ENCODE data around the gene DAPK2.
A peak's percentile ranks its signal among the peaks of the same experiment; 100 is the strongest.

Gene DAPK2

DNA sequence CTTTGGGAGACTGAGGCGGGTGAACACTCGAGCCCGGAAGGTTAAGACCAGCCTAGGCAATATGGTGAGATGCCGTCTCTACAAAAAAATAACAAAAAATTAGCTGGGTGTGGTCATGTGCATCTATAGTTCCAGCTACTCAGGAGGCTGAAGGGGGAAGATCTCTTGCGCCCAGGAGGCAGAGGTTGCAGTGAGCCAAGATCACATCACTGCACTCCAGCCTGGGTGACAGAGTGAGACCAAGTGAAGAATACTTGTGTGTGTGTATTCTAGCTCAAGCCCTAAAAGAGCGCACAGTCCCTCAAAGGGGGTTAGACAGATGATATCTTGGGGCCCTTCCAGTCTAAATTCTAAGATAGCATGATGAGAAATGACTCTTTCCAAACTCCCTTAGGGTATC is 23.7 kb downstream of the DAPK2 start:
- no peak for DNase-seq

DNA sequence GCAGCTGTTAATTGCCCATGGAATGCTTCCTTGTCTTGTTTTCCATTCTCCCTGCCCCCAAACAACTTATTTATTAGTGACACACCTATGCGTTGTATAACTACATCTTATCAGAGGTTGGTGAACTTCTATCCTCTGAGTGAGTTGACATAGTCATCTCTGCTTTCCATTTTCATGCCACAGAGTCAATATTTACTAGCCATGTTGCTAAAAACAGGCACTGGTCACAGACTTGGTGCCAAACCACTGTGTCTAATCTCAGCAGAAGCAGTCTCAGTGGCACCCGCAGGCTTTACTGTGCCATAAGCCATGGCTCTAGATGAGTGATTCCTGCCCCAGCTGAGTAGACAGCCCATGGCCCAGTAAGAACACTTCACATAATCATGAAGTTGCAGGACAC is 26.5 kb downstream of the DAPK2 start:
- DNase-seq: no peak

DNA sequence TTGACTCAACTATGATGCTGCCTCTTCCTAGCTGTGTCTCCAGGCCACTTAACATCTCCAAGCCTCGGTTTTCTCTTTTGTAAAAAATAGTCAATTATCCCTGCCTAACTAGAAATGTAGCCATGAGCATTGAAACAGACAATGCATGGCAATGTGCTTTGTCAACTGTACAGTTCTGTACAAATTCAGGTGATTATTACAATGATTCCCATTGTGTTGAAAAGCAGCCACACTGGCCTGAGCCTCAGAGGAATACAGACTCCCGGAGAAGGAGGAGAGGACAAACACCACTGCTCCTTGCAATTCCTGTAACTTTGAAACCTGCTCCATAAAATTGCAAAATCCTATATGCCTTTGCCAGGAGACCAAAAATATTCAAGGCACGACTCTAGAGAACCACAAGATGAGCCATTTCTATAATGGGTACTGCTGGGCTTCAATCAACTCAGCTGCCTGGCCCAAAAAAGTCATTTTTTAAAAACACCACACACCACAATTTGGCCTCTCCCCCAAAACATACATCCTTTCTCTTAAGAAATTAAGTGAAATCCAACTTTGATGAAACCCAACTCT is 28.6 kb downstream of the DAPK2 start:
- DNase-seq: no peak

DNA sequence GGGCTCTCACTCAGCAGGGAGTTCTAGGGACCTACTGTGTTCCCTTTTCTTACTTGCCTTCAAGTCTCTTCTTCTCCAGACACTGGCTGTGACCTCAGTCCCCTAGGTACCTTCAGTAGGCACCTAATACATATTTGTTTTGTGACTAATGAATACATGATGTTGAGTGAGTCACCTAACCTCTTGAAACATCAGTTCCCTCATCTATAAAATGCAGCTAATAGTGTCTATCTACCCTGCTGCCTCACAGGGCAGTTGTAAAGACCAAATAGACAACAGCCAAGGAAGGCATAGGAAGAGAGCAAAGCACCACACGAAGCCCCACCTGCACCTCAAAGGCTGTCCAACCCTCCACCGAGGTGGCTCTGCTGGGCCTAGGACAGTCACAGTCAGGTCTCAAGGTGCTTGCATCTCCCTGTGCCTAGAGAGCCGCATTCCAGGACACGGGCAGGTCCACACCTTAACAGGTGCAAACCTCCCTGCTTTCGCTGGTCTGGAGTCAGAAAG is 29.1 kb downstream of the DAPK2 start:
- DNase-seq: no peak

DNA sequence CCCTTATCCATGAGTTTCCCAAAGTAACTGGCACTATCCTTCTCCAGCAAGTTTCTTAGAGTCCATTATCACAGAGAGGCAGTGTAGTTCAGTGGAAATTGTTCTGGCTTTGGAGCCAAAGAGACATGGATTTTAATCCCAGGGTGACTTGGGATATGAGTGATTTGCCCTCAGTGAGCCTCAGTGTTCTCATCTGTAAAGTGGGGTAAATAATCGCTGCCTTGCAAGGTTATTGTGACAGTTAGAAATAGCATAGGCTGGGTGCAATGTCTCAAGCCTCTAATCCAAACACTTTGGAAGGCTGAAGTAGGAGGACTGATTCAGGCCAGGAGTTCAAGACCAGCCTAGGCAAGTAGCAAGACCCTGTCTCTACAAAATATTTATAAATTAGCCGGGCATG is 30.0 kb downstream of the DAPK2 start:
- no peak for DNase-seq

DNA sequence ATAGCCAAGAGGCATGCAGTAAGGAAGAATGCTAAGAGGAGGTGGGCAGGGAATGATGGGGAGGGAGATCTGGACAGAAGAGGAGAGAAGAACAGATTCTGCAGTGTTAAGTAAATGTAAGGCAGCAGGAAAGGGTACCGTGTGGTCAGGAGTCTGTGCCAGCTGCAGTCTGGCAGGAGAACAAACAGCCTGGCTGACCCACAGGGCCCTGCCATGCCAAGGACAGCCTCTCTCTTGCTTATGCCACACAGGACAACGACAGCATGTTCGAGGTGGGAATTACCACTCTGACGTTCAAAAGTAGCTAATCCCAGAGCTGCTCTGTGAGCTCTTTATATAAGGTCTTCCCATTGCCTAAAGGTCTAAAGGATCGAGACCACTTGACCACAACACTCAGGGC is 31.3 kb downstream of the DAPK2 start:
- DNase-seq: no peak

DNA sequence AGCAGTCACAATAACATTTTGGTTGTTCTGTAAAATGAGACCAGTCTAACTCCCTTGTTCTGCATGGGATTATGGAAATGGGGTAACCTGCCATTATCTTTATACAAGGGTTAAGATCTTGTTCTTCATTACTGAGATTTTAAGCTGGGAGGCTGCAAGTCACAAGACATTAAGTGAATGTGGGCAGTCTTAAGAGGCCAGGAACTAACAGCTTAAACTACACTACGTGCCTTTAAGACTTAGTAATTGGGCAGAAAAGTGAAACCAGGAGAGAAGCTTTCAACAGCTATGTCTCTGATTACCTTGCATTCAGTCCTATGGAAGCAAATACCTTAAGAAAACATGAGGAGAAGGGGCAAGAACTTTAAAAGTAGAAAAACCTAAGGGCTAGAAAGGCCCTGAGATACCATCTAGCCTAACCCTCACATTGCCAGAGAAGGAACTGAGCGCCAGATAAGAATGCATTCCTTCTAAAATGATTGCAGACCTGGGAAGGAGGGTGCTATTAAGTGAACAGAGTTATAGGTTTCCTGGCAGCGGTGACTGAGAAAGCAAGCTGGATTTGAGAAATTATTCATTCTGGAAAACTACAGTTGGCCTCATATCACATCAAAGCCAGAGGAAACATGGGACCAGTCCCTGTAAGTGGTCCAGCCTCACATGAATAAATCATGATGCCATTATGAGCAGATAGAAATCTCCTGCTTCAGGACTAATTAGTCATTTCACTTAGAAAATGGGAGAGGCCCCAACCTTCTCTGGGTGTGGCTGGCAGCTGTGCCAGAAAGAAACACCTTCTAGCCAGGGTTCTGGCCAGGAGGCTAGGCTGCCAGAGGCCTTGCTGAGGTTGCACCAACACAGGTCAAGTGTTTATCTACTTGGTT is 32.9 kb downstream of the DAPK2 start:
- no peak for DNase-seq

DNA sequence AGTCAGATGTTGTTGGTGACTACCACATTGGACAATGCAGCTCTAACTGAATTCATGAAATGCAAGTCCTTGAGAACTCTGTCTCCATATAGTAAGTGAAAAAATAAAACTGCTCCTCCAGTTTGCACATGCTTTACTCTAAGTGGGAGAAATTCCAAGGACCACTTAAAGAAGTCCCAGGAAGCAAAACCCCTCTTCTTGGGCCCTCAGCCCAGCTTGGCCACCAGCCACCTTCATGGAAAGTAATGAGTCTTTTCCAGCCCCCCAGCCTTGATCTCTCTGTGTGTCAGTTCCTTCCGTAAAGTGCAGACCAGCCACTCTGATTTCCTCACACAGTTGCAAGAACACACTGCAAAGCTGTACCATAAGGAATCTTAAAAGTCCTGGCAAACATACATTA is 34.5 kb downstream of the DAPK2 start:
- DNase-seq: no peak

DNA sequence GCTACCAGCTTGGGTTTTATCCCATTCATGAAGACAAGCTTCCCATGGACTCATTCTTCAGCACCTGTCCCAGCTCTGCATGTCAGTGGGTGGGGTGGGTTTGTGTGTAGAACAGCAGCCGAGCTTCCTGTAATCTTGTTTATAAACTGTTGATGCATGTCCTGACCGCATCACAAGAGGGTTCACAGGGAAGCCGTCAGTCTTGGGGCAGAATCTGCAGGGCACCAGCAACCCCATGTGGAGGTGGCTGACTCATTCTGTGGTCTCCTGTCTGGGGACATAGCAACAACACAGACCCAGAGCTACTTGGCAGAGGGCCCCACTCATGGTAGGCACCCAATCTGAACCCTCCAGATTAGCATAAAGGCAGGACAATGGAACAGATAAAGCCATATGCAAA is 35.6 kb downstream of the DAPK2 start:
- DNase-seq: peak; percentile 65

DNA sequence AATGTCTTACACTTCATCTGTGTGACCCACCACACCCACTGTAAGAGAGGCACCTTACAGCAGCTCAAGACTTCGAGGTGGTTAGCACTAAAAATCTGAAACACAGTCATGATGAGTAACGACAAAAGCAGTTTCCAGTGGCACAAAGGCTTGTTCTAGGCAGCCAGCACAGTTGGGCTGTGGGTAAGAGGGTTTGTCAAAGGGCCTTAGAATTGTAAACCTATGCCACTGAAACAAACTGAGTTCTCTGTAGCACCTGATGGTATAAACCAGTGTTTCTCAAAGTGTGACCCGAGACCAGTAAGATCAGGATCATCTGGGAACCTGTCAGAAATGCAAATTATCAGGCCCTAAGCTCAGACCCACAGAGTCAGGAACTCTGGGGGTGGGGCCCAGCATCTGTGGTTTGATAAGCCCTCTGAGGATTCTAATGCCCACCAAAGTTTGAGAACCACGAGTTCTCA is 36.5 kb downstream of the DAPK2 start:
- DNase-seq: no peak

DNA sequence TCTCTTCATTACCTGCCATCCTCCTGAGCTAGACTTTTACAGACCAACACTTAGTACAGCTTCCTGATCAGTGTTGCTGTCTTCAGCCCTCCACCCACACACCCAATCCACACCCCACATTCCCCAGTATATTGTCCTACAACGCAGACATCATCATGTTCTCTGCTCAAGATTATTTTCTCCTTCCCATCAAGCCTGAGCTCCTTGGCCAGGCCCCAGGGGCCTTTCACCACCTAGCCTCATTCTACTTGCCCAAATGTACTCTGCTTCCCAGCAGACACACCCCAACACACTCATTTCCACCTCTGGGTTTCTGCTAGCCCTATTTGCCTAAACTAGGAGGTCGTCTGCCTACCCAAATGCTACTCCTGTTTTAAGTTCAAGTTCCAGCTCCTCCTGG is 37.0 kb downstream of the DAPK2 start:
- DNase-seq: no peak

DNA sequence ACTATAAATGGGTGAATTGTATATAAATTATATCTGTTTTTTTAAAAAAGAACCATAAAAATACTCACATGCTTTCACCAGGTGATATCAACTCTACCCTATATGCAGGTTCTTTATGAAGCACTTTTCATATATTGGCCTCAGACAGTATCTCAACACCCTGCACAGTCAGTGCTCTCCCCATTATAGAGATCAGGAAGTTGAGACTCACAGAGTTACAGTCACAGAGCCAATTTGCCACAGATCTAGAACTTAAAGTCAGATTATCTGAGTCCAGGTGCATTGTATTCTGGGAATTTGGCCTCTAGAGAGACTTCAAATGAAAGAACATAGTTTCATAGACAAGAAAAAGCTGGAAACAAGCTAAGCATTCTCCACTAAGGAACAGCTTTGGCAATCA is 38.1 kb downstream of the DAPK2 start:
- no peak for DNase-seq

DNA sequence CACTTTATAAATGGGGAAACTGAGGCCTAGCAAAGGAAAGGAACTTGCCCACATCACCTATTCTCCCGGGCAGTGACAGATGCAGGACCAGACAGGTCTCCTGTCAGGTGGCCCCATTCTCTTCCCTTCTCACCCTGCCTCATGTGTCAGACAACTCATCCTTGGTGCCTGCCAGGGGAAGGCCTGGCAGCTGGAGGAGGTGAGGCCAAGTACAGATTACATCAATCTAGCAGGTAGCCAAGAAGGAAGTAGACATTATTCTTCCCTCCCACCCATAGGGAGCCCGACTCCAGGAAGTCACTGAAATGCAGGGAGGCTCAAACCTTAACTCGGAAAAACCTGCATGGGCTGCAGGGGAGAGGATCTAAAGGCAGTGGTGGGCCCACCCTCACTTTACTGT is 39.6 kb downstream of the DAPK2 start:
- no peak for DNase-seq

DNA sequence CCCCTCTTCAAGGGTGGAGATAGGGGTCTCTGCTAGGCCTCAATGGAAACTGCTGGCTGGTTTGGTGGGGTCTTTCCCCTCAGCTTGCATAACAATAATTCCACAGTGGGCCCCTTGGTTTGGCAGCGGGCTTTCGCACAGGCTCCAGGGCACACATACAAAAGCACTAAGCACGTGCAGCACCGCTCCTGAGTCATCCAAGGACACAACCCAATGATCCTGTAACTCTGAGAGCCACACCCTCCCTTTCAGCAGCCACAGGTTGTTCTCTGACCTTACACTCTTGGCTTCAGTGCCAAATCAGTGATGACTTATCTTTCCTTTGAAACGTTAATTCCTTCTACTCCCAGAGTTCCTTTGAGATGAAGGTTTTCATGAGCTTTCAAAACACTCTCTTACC is 41.7 kb downstream of the DAPK2 start:
- no peak for DNase-seq

DNA sequence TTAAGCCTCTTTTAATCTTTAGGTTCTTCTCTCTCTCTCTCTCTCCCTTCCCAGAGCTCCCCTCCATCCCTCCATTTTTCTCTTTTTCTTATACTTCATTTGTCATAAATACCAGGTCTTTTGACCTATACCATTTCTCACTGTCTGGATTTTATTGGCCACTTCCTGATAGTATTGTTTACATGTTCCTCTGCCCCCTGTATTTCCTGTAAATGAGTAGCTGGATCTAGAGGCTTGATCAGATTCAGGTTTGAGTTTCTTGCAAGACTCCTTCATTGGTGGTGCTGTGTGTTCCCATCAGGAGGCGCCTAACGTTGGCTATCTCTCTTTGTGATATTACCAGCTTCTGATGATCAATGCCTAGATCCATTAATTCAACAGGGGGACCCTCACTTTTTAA is 42.2 kb downstream of the DAPK2 start:
- no peak for DNase-seq

DNA sequence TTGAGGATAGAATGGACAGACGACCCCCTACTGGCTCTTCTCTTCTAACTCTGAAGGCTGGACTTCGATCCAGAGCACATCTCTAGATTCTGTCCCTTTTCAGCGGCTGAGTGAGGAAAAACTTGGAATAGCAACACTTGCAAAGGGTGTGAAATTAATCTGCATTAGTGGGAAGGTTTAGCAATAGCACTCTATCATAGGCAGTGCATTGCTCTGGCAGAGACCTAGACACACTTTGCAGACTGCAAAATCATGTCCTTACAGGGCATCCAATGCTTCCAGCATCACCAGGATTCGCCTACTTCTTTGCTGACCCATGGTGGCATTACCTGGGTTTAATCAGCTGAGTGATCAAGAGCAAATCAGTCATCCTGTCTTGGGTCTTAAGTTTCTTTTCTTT is 43.1 kb downstream of the DAPK2 start:
- no peak for DNase-seq

DNA sequence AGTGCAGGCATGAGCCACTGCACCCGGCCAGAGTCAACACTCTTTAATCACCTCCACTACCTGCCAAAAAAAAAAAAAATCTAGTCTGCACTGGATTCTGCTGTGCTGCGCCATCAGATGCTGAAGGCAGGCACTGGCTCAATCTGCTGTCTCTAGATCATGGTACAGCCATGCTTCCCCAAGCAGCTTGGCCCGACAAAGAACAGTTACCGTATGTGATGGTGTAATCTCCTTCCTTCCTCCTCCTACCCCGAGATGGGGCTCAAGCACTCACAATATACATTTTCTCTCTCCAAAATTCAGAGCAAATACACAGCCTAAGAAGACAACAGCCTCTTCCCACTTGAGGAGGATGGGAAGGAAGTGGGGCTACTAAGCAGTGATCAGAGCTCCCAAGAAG is 45.1 kb downstream of the DAPK2 start:
- no peak for DNase-seq

DNA sequence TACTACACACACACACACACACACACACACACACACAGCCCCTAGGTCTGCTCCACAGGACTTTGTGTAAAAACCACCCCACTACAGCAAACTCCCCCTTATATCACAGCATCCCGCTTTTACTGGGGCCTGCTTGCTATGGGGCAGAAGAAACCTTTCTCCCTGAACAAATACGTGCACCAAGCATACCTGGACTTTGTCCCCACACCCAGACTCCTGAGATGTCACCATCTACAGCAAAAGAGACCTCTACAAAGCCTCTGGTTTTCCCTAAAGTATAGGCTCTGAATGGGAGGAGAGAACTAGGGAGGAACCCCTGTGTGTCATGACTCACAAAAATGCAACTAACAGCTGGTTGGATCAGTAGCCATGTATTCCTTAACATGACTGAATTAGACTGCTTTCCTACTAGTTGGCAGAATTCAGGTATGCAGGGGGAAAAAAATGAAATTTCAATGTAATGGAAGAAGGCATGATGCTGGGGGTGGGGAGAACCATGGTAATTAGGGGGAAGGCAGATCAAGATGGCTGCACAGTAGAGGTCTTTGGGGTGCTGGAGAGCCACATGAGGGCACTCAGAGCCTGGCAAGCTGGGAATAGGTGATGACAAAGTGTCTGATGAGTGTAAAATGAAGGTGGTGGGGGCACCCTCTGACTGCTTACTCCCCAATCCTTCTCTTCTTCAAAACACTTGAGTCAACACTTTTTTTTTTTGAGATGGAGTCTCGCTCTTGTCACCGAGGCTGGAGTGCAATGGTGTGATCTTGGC is 45.9 kb downstream of the DAPK2 start:
- no peak for DNase-seq

DNA sequence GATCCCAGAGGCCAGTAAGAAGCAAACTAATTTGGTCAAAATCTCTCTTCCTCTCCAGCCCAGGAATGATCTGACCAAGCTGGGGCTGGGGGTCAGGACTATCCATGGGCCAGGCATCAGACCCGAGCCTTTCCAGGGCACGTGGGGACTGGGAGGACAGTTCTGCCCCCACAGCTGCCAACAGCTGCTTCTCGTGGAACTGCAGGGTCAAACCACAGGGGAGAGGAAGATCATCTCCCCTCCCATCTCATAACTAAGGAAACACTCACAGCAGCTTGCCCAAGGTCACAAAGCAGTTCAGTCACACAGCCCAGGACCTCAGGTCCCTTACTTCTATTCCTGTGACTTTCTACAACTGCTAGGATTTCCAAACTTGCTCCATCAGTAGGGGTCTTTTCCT is 47.1 kb downstream of the DAPK2 start:
- DNase-seq: no peak

DNA sequence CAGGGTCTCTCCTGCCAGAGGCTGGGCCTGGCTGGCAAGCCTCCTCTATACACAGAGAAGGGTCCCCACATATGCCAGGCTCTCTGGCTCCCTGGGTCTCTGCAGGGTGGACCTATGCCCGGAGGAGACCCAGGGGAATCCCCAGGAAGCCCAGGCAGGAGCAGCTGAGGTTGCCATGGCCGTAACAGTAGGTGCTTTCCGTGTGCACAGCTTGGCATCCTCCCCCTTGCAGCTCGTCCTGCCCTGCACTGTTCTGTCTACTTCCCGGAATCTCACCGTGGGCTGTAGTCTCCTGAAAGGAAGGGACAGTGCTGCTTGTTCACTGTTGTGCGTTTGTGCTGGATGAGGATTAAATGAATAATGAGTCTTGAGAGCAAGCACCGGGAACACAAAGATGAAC is 47.8 kb downstream of the DAPK2 start:
- no peak for DNase-seq

DNA sequence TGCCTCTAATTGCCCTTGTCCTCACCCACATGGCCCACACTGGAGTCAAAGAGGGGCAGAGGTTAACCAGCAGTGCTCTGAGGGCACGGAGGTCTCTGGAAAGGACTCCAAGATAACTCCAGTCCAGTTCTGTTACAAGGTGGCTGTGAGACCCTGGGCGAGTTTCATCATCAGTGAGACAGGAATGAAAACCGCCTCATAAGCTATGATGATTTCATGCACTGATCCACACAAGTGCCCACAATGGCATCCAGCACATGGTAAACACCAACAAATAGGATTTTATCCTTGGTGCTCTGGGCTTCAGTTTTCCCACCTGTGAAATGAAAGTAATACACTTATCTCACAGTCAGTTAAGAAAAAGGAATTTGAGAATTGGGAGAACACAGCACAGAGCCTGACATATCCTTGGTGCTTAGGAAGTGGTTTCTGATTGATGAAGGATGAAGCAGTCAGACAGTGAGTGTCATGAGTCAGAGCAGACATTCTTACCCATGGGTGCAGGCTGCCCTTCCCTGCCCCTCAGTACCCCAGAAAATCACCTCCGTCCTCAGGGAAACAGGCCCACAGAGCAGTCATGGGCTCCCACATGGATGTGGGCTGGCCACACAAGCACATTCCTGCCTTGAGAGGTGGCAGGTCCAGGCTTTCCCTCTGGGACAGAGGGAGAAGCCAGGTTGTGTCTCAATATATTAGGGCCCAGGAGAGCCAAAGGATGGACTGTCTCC is 48.4 kb downstream of the DAPK2 start:
- no peak for DNase-seq

DNA sequence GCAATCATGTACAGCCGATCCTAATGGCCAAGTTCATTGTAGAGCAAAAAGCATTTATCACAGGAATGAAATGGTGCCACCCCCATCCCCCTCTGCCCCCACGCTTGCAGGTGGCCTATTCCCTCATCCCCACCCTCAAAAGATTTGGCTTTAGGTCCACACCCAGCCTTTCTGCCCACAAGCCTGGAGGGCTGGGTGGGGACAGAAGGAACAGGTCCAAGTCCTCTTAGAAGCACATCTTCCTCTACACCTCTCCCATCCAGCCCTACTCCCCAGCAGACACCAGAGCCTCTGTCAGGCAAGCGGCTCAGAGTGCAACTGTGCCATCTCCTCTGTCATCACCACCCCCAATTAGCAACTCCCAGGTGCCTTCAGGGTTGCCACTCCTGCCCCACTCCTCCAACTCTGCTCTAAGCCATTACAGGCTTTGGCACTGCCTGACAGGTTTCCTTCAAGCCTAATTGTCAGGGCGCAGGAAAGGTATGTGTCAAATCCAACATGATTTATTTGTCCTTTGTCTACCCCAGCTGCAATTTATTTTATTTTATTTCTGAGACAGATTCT is 49.4 kb downstream of the DAPK2 start:
- no peak for DNase-seq

DNA sequence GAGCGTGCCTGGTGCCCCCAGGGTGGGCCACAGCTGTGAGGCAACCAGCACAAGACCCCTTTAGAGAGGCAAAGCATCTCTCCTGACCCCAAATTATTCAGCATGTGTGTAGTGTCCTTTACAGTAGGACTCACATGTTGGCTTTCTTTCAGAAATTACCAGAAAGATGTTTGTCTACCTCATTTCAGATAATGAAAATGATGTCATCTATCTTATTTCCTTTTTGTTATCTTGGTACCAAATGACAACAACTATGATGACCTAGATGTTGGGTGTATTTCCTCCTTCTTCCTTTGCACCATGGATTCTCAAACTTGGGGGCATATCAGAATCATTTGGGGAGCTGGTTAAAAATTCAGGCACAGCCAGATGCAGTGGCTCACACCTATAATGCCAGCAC is 50.5 kb downstream of the DAPK2 start:
- no peak for DNase-seq

Data from T1000 (cell line).